ENCODE results near the gene MTM1. TPM values are rescaled to one million over a fixed set of nuclear protein-coding genes. Genes with fewer than 3 reads are reported as not detected.

Gene MTM1
- total RNA-seq, 1 experiment from 2014 or later, result 11.6 TPM

- Mint-ChIP-seq H3K27ac (ENCODE audit: low read depth, unreplicated experiment) (no peak overlapping the region), H3K36me3 (ENCODE audit: insufficient read depth, unreplicated experiment) (no peaks in the 10 kb centered on the region), H3K4me3 (ENCODE audit: unreplicated experiment) (no peak overlapping the region), H3K27me3 (ENCODE audit: insufficient read depth, unreplicated experiment) (no peaks in the 10 kb centered on the region), H3K9me3 (ENCODE audit: unreplicated experiment) (peaks cover 29% of the 10 kb centered on the region), H3K4me1 (ENCODE audit: insufficient read depth, unreplicated experiment) (peaks cover 5% of the 10 kb centered on the region)
- TF ChIP-seq CTCF (IDR thresholded peaks at IDR 0.05; ENCODE audit: unreplicated experiment), result no peak
- CTCF ChIA-PET, result no interaction called here
- no peak for DNase-seq (ENCODE audit: unreplicated experiment)
- intact Hi-C loops (cut with micrococcal nuclease), result no loop called here
- BruUV-seq (replicated peaks), result no TSS peak
- POLR2A ChIA-PET, result no interaction called here
Measured at GRCh38 chrX:150531467-150531866, 37.0 kb upstream of the MTM1 start.

- Mint-ChIP-seq H3K9me3 (ENCODE audit: unreplicated experiment) (peaks cover 31% of the 10 kb centered on the region), H3K36me3 (ENCODE audit: insufficient read depth, unreplicated experiment) (no peaks in the 10 kb centered on the region), H3K27me3 (ENCODE audit: insufficient read depth, unreplicated experiment) (no peaks in the 10 kb centered on the region), H3K4me3 (ENCODE audit: unreplicated experiment) (no peak overlapping the region), H3K4me1 (ENCODE audit: insufficient read depth, unreplicated experiment) (peaks cover 5% of the 10 kb centered on the region), H3K27ac (ENCODE audit: low read depth, unreplicated experiment) (no peak overlapping the region)
- intact Hi-C loops (cut with micrococcal nuclease), result no loop called here
- TF ChIP-seq CTCF (IDR thresholded peaks at IDR 0.05; ENCODE audit: unreplicated experiment), result no peak
- CTCF ChIA-PET, result no interaction called here
- DNase-seq (ENCODE audit: unreplicated experiment), result no peak
- POLR2A ChIA-PET, result no interaction called here
- no TSS peak for BruUV-seq (replicated peaks)
Measured at GRCh38 chrX:150533863-150534262, 34.6 kb upstream of the MTM1 start.

DNA sequence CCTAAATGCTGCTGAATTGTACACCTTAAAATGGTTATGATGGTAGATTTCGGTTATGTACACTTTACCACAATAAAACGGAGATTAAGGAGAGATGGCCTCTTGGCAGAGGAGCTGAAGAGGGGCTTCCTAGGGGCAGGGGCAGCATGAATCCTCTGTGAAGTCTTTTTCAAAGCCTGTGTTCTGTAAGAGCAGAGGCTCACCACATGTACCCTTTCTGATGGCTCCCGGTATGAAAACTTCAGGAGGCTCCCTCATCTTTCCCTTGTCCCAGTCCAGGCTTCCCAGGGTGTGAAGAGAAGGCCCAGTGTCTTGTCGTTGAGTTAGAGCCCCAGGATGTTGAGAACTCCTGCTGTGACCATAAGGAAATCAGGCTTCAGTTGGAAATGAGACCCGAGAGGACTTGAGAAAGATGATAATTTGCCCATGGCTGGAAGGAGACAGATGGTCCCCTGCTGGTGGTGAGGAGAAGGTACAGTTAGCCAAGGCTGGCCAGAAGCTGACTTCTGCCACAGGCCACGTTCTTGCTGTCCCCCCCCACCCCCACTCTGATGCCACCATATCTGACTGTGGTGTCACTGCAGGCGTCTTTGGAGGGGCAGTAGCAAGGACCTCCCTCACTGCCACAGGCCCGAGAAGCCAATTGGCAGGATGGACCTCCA, 31.8 kb upstream of the MTM1 start:
- intact Hi-C loops (cut with micrococcal nuclease), result no loop called here
- Mint-ChIP-seq H3K36me3 (ENCODE audit: insufficient read depth, unreplicated experiment) (no peaks in the 10 kb centered on the region), H3K27ac (ENCODE audit: low read depth, unreplicated experiment) (no peak overlapping the region), H3K4me3 (ENCODE audit: unreplicated experiment) (no peak overlapping the region), H3K9me3 (ENCODE audit: unreplicated experiment) (peaks cover 31% of the 10 kb centered on the region), H3K4me1 (ENCODE audit: insufficient read depth, unreplicated experiment) (peaks cover 5% of the 10 kb centered on the region), H3K27me3 (ENCODE audit: insufficient read depth, unreplicated experiment) (no peaks in the 10 kb centered on the region)
- no TSS peak for BruUV-seq (replicated peaks)
- CTCF ChIA-PET, result no interaction called here
- TF ChIP-seq CTCF (IDR thresholded peaks at IDR 0.05; ENCODE audit: unreplicated experiment), result no peak
- DNase-seq (ENCODE audit: unreplicated experiment), result no peak
- POLR2A ChIA-PET, result no interaction called here

DNA sequence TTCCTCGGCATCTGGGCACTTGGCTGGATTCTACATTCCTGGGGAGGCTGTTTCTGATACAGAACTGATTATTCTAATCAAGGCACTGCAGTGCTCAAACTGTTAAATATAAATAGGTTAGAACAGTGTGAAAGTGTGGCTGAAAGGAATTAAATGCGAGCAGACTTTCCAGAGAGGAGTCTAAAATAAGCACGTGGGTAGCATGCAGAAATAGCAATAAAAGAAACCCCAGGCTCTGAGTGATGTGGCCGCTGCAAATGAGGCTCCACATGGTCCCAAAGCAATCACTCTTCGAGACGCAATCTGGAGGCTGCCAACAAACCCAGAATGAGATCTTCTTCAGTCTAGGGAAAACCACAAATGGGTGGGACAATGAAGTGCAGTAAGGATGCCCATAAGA, 30.6 kb upstream of the MTM1 start:
- BruUV-seq (replicated peaks), result no TSS peak
- POLR2A ChIA-PET, result no interaction called here
- Mint-ChIP-seq H3K36me3 (ENCODE audit: insufficient read depth, unreplicated experiment) (no peaks in the 10 kb centered on the region), H3K4me3 (ENCODE audit: unreplicated experiment) (no peak overlapping the region), H3K9me3 (ENCODE audit: unreplicated experiment) (peaks cover 31% of the 10 kb centered on the region), H3K4me1 (ENCODE audit: insufficient read depth, unreplicated experiment) (peaks cover 5% of the 10 kb centered on the region), H3K27me3 (ENCODE audit: insufficient read depth, unreplicated experiment) (no peaks in the 10 kb centered on the region), H3K27ac (ENCODE audit: low read depth, unreplicated experiment) (no peak overlapping the region)
- CTCF ChIA-PET, result no interaction called here
- intact Hi-C loops (cut with micrococcal nuclease), result no loop called here
- TF ChIP-seq CTCF (IDR thresholded peaks at IDR 0.05; ENCODE audit: unreplicated experiment), result no peak
- no peak for DNase-seq (ENCODE audit: unreplicated experiment)

Data from MCF 10A (cell line).